Subcutaneous adipose tissue (tissue), 4 donors: ENCODE results near the gene ZDHHC1. TPM values are rescaled to one million over a fixed set of nuclear protein-coding genes. Genes with fewer than 3 reads are reported as not detected.

Experiments
- total RNA-seq, 4 donors: library from RNA; depleted of rRNA; stranded (reverse); fragments of >200 nt; gene quantifications; one replicate each; pipeline ENCODE4 v1.1.0, GENCODE V29; 2016
- TF ChIP-seq, protein P1 (sequence below): fragments of 450-650 bp; IDR thresholded peaks from one replicate; pipeline ENCODE4 v1.5.1; 2016; ENCODE audit warnings: low read depth, mild to moderate bottlenecking, control low read depth, antibody characterized with exemption, moderate library complexity

Gene ZDHHC1
- total RNA-seq, 4 donors from 2014 or later: 8.6 to 13.0 (median 11.4) TPM

DNA sequence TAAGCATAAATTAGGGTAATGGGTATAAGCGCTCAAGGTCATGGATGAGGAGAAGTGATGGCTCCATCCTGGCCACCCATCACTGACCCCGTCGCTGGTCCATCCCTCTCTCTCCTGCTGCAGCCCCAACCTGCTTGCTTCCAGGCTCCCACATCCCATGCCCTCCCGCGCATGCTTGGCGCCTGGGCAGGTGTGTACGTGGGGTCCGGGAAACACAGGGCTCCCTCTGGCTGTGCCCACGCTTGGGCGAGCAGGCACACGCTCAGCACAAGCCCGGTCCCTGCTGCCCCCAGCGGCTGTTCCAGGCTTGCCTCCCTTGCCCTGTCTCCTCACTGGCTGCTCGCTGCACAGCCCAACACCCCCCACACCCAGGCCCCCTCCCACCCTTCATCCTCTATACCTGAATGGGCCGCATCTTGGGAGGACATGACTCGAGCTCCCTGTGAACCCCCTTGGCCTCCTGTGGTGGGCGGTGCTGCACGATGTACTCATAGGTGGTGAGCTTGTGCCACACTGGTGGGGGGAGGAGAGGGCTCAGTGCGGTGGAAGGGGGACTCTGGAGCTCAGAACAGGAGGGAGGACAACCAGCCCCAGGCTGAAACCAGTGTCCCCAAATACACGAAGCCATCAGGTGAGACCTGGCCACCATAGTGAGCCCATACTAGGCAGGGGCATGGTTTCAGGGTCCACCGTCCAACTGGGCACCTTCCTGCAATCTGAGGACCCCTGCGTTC lies 18.3 kb downstream of the ZDHHC1 start:
- TF ChIP-seq, protein P1, sequence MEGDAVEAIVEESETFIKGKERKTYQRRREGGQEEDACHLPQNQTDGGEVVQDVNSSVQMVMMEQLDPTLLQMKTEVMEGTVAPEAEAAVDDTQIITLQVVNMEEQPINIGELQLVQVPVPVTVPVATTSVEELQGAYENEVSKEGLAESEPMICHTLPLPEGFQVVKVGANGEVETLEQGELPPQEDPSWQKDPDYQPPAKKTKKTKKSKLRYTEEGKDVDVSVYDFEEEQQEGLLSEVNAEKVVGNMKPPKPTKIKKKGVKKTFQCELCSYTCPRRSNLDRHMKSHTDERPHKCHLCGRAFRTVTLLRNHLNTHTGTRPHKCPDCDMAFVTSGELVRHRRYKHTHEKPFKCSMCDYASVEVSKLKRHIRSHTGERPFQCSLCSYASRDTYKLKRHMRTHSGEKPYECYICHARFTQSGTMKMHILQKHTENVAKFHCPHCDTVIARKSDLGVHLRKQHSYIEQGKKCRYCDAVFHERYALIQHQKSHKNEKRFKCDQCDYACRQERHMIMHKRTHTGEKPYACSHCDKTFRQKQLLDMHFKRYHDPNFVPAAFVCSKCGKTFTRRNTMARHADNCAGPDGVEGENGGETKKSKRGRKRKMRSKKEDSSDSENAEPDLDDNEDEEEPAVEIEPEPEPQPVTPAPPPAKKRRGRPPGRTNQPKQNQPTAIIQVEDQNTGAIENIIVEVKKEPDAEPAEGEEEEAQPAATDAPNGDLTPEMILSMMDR: no peak

DNA sequence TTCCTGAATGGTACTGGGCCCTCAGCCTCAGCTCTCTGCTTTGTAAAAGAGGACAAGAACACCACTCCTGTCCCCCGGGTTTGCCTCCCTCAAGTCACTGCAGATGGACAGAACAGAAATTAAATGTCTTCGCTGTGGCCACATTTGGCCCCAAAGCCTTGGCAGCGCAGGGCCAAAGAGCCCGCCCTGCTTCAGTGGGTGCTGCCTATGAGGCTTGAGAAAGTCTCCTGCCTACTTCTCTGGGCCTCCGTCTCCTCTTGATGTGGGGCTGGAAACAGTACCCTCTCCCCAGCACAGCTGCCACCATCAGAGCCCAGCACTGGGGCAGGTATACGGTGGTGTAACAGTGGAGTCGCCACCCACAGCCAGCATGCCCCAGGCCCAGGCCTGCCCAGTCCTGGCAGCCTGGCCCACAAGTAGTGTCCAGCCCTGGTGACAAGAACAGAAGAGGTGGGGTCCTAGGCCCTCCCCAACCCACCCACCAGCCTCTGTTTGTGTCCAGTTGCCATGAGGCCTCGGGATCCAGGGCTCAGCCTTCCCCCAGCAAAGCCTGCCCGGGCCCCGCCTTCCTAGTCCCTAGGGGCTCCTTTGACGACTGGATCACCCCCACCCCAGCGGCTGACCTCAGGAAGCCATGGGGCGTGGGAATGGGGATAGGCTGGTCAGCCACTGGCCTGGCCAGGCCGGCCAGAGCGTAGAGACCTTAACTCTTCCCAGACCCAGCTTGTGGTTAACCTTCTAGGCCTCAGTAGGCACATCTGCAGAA lies 19.1 kb downstream of the ZDHHC1 start:
- TF ChIP-seq, protein P1: no peak

DNA sequence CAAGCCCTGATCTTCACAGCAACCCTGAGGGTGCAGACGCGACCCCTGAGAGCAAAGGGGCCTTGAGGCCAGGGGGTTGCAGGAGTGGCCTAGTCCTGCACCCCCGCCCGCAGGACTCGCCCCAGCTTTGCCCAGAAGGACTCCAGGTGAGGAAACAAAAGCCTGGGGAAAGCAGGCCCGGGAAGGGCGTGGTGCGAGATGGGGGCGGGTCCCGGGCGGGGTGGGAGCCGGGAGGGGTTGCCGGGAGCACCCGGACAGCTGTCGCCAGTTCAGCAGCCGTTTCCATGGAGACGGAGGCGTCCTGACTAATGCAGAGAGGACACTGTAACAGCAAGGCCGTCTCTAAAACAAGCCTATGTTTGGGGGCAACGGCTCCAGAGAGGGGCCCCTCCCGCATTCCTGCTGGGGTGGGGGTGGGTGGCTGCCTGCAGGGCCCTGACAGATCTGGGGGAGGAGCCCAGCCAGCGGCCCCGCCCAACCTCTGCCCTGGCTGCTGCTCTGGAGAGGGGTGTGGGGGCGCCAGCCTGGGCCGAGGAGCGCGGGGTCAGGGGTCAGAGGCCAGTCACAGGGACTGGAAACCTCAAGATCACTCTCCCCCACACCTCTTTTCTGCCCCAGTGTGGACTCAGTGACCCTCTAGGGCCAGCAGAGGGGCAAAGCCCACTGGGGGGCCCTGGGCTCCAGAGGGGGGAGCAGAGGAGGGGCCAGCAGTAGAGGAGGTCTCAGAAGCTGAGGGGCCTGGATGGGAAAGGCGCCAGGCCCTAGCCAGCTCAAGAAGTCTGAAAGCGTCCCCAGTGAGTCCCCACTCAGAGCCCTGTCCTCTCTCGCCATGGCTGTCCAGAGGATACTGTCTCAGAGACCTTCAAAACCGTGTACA lies 19.9 kb downstream of the ZDHHC1 start:
- TF ChIP-seq, protein P1: no peak

DNA sequence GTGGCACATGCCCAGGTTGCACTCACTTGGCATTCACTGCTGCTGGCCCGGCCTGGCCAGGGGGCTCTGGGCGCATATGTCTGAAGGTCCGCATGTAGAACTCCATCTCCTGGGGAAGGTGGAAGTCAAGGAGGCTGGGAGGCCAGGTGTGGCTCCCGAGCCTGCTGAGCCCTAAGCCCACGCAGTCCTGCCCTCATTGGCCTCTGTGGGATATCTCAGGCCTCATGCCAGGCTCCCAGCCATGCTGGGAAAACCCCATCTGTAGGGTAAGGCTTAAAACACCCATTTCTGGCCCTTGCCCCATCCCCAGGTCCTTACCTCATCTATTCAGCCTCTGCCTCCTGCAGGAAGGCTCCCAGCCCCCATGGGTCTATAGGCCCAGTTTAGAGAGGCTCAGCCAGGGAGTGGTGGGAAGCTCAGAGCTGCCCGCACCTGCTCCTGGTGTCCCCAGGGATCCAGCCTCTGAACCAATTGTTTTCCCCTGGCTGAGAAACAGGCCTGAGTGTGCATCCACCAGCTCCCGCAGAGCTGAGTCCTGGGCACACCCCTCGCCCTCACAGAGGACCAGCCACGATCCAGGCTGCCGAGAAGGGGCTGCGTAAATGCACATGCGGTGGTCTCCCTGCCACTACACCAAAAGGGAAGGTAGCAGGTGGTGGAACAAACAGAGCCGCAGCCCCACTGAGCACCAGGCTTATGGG lies 20.7 kb downstream of the ZDHHC1 start:
- TF ChIP-seq, protein P1: no peak

DNA sequence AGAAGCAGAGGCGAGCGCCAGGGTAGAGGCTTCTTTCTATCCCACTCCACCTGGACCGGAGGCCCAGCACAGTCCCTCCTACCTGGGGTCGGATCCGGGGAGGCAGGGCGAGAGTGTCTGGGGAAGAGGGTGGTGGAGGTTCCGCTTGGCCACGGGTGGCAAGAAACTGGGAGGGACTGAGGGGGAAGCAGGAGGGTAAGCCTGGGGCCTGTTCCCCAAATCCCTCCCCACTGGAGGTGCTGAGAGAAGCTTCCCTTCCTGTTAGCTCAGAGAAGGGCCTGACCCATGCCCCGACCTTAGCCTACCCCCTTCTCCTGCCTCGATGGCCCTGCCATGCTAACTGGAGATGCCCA lies 21.2 kb downstream of the ZDHHC1 start:
- TF ChIP-seq, protein P1: no peak

DNA sequence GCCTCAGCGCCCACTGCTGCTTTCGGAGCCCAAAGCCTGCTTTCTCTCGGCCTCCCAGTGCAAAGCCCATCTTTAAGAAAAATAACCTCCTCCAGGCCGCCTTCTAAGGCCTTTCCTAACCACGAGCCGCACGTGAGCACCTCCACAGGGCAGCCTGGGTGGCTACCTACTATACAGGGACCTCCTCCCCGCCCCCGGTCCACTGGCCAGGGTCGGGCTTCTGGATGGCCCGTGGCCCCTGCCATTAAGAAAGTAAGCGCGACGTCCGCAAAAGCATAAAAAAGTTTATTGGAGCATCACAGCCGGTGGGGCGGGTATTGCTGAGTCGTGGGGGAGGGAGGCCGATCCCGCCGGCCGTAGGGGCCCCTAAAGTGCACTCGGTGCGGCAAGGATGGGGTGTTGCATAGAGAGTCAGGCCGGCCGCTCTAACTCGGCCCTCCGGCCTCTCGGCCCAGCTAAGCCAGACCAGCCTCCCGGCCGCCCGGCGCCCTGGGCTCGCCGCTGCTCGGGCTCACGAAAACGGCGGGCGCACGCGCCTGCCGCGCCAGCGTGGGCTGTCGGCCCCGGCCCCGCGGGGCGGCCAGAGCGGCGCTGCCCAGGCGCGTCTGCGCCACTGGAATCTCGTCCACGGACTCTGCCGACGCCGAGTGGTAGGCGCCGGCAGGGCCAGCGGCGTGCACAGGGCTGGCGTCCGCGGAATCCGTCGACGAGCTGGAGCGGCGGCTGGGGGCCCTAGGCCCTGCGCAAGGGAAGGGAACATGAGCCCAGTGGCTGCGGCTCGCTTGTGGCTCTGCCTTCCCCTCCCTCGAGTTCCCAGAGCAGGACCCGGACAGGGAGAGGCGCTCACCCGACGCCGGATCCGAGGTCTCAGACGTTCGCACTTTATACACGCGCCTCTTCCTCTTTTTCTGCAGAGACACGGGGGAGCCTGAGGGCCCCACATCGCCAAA lies 21.8 kb downstream of the ZDHHC1 start:
- TF ChIP-seq, protein P1: no peak
